ENCODE data around the gene SLC2A11.

DNA sequence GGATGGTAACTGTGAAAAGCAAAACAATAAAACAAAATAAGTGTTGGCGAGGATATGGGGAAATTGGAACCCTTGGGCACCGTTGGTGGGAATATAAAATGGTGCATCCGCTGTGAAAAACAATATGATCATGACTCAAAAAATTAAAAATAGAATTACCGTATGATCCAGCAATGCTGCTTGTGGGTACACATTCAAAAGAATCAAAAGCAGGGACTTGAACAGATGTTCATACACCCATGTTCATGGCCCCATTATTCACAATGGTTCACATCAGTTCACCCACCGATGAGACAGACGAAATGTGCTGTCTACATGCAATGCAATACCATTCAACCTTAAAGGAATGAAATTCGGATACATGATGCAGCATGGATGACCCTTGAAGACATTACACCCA is 17.6 kb upstream of the SLC2A11 start:
- TF ChIP-seq, protein P1, sequence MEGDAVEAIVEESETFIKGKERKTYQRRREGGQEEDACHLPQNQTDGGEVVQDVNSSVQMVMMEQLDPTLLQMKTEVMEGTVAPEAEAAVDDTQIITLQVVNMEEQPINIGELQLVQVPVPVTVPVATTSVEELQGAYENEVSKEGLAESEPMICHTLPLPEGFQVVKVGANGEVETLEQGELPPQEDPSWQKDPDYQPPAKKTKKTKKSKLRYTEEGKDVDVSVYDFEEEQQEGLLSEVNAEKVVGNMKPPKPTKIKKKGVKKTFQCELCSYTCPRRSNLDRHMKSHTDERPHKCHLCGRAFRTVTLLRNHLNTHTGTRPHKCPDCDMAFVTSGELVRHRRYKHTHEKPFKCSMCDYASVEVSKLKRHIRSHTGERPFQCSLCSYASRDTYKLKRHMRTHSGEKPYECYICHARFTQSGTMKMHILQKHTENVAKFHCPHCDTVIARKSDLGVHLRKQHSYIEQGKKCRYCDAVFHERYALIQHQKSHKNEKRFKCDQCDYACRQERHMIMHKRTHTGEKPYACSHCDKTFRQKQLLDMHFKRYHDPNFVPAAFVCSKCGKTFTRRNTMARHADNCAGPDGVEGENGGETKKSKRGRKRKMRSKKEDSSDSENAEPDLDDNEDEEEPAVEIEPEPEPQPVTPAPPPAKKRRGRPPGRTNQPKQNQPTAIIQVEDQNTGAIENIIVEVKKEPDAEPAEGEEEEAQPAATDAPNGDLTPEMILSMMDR (IDR thresholded peaks at IDR 0.05), result no peak
- TF ChIP-seq REST (IDR thresholded peaks at IDR 0.05) (no peak), CHD4 (IDR thresholded peaks at IDR 0.05; ENCODE audit: borderline replicate concordance) (no peak), POLR2A (IDR thresholded peaks at IDR 0.05; ENCODE audit: low read length) (no peak), KDM1A (IDR thresholded peaks at IDR 0.05; ENCODE audit: low read depth) (no peak), GATA3 (IDR thresholded peaks at IDR 0.05; ENCODE audit: borderline replicate concordance) (no peak), HDAC2 (IDR thresholded peaks at IDR 0.05) (no peak), CHD2 (IDR thresholded peaks at IDR 0.05; ENCODE audit: low read length, partially characterized antibody) (no peak)

Data from A549 (cell line).